Amniotic epithelial cell (primary cell): ENCODE measurements around the gene IL1RAP.
A peak's percentile ranks its signal among the peaks of the same experiment; 100 is the strongest.
"Not testable (repeated sequence)": the region's sequence is repeated elsewhere in the genome, so short reads cannot be mapped to it uniquely, and the experiment has no call there.

Experiments used
- DNase-seq: peaks from one replicate; pipeline ENCODE4 v3.0.0-alpha.2; 2010; ENCODE audit warnings: low read depth

IL1RAP gene

DNA sequence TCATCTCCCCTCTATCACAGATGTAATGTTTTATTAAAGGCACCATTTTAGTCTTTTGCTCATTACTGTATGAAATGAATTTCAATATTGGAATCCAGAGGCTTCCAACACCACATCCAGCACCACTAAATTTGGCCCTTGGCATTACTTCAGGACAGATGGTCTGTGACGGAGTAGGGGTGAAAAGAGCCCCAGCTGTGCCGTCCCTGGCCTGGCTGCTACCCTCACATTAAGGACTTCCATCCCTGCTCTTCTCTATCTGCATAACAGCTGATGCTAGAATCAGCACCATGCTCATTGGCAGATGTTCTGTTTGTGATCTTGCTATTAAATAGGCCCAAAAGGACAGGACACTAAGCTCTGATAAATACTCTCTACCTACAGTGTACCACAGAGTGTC is 152.9 kb downstream of the IL1RAP start:
- no peak for DNase-seq

DNA sequence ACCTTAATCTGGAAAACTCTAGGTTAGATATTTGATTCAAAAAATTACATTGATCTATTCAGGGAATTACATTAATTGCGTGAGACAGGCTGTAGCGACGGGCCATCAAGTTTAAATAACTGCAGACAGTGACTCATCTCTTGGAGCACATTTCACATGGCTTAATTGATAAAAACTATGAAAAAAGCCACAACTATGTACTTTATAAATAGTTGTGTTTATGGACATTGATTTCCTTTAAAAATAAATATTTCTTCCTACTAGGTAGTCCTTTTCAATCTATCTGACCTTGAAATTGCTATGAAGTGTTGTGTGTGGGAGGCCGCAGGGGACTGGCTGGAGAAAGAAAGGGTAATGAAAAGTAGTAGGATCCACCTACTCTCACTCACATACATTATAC is 157.8 kb downstream of the IL1RAP start:
- DNase-seq = peak; percentile 43

DNA sequence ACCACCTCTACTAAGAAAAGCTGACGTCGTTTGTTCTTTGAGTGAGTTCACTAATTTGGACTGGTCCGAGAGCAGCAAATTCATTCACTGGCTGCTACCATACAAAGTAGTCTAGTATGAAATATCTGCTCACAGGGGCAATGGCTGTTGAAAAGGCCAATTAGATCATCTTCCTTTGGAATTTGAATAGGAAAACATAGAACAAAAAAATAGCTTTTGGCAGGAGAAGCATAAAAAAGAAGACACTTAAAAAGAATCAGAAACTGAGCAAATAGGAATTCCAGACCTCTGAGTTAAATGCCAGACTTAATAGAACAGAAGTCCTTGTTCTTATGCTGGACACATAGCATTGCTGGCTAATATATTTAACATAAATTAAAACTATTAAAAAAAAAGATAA is 159.3 kb downstream of the IL1RAP start:
- no peak for DNase-seq

DNA sequence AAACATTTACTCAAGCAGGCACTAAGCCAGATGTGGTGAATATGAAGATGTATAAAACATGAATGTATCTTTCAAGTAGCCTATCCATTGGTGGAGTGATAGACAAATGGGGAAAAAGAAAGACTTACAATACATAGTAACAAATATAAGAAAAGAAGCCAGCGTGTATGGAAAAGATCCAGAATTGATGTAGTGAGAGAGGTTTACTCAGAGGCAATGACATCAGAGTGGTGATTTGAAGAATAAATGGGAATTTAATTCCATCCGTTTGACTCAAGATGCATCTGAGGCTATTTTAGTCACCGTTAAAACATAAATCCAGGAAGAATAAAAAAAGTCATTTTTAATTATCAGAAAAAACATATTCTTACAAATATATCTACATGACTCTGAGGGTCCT is 162.6 kb downstream of the IL1RAP start:
- no peak for DNase-seq

- no peak for DNase-seq
Measured at GRCh38 chr3:190677001-190677400, 163.1 kb downstream of the IL1RAP start.

DNA sequence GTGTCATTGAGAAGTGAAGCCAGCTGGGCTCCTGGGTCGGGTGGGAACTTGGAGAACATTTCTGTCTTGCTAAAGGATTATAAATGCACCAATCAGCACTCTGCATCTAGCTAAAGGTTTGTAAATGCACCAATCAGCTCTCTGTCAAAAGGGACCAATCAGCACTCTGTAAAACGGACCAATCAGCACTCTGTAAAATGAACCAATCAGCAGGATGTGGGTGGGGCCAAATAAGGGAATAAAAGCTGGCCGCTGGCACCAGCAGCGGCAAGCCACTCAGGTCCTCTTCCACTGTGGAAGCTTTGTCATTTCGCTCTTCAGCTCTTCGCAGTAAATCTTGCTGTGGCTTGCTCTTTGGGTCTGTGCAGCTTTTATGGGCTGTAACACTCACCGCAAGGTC is 164.0 kb downstream of the IL1RAP start:
- not testable (repeated sequence) for DNase-seq

- DNase-seq = no peak
Measured at GRCh38 chr3:190680691-190681090, 166.8 kb downstream of the IL1RAP start.

DNA sequence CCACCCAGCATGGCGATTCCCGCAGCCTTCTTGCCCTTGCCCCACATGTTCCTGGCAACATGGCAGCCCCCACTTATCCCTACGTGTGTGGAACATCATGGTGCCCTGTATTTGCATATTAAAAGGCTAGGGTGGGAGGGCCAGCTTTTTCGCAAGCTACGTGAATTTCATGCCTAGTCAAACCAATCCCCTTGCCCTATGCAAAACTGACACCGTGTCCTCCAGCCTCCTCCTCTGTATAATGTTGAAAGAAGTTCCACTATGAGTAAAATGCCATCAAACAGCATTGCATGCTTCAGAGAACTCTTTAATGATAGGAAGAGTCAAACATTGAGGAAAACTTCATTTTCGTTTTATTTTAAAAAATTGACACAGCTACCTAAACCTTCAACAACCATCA is 170.9 kb downstream of the IL1RAP start:
- no peak for DNase-seq

- no peak for DNase-seq
Measured at GRCh38 chr3:190686011-190686410, 172.1 kb downstream of the IL1RAP start.

- no peak for DNase-seq
Measured at GRCh38 chr3:190690246-190690645, 176.4 kb downstream of the IL1RAP start.

DNA sequence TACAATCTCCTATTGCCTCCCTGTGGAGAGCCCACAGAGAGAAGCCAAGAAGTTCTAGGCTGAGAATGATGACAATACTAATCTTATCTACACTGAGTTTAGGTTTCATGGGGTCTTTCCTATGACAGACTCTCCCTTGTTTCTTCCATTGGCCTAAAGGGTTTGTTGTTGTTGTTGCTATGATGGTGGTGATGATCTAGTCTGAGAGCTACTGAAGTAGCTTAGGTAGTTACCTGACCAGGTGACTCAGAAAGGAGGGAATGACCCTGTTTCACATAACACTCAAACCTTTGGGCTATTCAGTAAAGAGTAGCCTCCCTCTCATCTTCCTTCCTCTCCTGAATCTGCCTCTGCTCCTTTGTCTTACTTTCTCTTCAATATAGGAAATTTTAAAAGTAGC is 178.4 kb downstream of the IL1RAP start:
- DNase-seq = no peak

GRCh38 chr3:190694335-190695001 is 180.6 kb downstream of the IL1RAP start:
- no peak for DNase-seq

GRCh38 chr3:190695225-190695624 is 181.3 kb downstream of the IL1RAP start:
- no peak for DNase-seq

GRCh38 chr3:190695994-190696393 is 182.1 kb downstream of the IL1RAP start:
- DNase-seq = no peak

DNA sequence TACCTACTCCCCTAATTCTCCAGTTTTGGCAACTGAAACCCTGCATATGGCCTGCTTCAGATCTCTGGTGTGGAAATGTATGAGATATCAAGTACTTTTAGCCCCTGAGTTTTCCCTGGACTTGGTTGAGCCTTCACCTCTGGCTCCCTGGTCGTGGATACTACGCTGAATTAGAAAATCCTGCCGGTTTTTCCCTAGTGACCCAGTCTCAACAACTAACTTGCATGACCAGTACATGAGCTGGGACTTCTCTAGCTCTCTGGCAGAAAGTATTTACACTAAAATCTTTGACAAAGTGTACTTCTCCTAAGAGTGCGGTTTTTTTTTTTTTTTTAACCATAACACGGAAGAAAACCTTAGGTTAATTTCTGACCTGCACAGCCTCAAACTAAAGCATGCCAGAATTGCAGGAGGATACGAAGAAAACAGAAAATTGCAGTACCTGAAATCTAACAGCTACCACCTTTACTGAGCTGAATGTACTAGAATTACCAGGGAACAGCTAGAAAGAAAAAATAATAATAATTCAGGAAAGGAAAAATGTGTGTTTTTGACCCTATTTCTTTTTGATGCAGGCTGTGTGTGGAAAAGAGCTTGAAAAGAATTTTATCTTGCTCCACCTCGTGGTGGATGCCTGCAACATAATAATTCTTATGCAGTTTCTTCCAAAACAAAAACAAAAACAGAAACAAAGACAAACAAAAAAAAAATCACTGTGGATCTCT is 183.1 kb downstream of the IL1RAP start:
- DNase-seq = peak; percentile 55

- no peak for DNase-seq
Measured at GRCh38 chr3:190697502-190697830, 183.6 kb downstream of the IL1RAP start.

- peak; percentile 45 for DNase-seq
Measured at GRCh38 chr3:190697901-190698300, 184.0 kb downstream of the IL1RAP start.

DNA sequence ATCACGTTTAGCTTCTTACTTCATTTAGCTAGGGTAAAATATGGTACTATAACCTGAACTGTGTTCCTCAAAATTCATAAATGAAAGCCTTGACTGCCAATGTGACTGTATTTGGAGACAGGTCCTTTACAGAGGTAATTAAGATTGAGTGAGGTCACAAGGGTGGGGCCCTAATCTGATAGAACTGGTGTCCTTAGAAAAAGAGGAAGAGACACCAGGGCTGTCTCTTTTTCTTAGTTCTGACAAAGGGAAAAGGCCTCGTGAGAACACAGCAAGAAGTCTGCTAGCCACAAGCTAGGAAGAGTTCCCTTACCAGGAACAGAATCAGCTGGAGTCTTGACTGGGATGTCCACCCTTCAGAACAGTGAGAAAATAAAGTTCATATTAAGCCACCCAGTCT is 185.9 kb downstream of the IL1RAP start:
- no peak for DNase-seq

GRCh38 chr3:190701096-190701532 is 187.2 kb downstream of the IL1RAP start:
- DNase-seq = peak; percentile 86

GRCh38 chr3:190706582-190706981 is 192.7 kb downstream of the IL1RAP start:
- DNase-seq = no peak
